Choroid plexus epithelial cell (primary cell): ENCODE results near the gene C19orf38.
A peak's percentile ranks its signal among the peaks of the same experiment; 100 is the strongest.

Experiments
- DNase-seq: peaks from one replicate; pipeline ENCODE4 v3.0.0-alpha.2; 2010; ENCODE audit warnings: low read depth
- H3K4me3 ChIP-seq: 2 replicates; pipeline ENCODE4 v1.5.1; 2011; ENCODE audit warnings: low read depth, mild to moderate bottlenecking, control low read depth, low read length, moderate library complexity
- TF ChIP-seq, protein P1 (sequence below): conservative IDR thresholded peaks from 2 replicates; pipeline ENCODE4 v1.5.1; 2011; ENCODE audit warnings: low read depth, mild to moderate bottlenecking, control low read depth, inconsistent platforms, low read length, moderate library complexity

The C19orf38 gene

DNA sequence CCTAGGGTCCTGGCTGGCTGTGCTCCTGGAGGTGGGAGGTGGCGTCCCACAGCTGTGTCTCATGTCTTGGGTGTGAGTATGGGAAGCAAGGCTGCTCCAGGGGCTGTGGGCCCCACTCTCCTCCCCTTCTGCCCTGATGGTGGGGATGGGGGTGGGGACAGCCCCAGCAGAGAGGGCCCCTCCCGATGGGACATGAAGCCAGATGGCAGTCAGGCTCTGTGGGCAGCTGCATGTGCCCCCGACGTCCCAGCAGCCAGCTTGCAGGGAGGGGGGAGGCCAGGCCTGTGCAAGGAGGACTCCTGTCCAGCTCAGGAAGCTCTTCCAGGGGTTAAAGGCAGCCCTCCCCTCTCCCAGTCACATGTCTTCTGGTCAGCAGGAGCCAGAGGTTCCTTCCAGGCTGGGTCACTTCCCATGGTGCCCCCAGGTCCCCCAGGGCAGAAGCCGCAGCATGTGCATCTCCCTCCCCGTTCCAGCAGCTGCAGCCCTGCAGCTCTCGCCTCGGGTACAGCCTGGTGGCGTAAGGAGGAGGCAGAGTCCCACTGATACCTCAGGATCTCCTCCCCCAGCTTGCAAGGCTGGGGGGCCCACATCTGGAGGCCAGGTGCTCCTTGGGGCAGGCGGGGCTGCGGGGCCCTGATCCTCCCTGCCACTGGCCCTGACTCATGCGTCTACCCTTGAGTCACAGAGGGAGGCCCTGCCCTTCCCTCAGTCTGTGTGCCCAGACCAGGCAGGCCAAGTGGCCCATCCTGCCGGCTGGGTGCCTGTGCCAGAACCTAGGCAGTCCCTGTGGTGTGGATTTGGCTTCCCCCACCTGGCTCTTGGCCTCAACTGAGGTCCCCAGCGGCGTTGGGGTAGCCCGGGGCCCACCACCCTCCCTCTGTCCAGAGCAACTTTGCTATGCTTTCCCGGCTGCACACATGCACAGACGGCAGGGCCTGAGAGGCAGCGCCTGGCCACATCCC lies 67.2 kb downstream of the C19orf38 start:
- no peak overlapping the region for H3K4me3 ChIP-seq
- TF ChIP-seq, protein P1, sequence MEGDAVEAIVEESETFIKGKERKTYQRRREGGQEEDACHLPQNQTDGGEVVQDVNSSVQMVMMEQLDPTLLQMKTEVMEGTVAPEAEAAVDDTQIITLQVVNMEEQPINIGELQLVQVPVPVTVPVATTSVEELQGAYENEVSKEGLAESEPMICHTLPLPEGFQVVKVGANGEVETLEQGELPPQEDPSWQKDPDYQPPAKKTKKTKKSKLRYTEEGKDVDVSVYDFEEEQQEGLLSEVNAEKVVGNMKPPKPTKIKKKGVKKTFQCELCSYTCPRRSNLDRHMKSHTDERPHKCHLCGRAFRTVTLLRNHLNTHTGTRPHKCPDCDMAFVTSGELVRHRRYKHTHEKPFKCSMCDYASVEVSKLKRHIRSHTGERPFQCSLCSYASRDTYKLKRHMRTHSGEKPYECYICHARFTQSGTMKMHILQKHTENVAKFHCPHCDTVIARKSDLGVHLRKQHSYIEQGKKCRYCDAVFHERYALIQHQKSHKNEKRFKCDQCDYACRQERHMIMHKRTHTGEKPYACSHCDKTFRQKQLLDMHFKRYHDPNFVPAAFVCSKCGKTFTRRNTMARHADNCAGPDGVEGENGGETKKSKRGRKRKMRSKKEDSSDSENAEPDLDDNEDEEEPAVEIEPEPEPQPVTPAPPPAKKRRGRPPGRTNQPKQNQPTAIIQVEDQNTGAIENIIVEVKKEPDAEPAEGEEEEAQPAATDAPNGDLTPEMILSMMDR: peak; percentile 47
- DNase-seq: peak; percentile 71

- H3K4me3 ChIP-seq: no peak overlapping the region
- TF ChIP-seq, protein P1: no peak
- no peak for DNase-seq
These were observed 68.4 kb downstream of the C19orf38 start for GRCh38 chr19:10916602-10917001.

DNA sequence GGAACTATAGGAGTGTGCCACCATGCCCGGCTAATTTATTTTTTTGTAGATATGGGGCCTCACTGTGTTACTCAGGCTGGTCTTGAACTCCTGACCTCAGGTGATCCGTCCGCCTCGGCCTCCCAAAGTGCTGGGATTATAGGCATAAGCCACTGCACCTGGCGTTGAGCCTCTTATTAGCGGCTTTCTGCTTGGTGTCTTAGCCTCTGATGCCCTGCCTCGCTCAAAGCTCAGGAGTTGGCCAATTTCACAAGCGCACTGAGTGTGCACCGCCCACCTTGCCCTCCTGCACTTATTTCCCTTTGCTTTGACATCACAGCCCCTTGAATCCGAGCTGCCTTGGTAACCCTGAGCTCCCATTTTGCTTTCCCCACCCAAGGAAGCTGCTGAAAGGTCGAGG lies 70.1 kb downstream of the C19orf38 start:
- TF ChIP-seq, protein P1: no peak
- no peak overlapping the region for H3K4me3 ChIP-seq
- no peak for DNase-seq
